Testis (tissue), 2 donors: ENCODE data around the gene ATG5.

ENCODE experiments used
- CTCF ChIP-seq, 3 experiments: fragments of 450-650 bp in 2 of 3; fragments of 200-600 bp in 1 of 3; sonication (generic) in 1 of 3; IDR thresholded peaks; one replicate each; pipeline ENCODE4 v1.5.1; 2016 to 2019; ENCODE audit warnings: antibody characterized with exemption in 3 of 3, mild to moderate bottlenecking in 2 of 3, moderate library complexity in 1 of 3
- POLR2A ChIP-seq: fragments of 450-650 bp; IDR thresholded peaks from one replicate; pipeline ENCODE4 v1.6.1; 2017; ENCODE audit warnings: antibody characterized with exemption, mild to moderate bottlenecking, moderate library complexity

GRCh38 chr6:106160189-106160588, 165.4 kb downstream of the ATG5 start:
- no peak for TF ChIP-seq CTCF (IDR thresholded peaks at IDR 0.05)
- no peak for TF ChIP-seq POLR2A
